Stimulated activated CD8-positive, alpha-beta memory T cell treated with anti-CD3 and anti-CD28 coated beads, Interleukin-15, amount 100 ng/mL, for 48 hours (primary cell): ENCODE measurements around the gene INHA.

Experiments used
- DNase-seq, 2 donors: peaks; one replicate each; pipeline ENCODE4 v3.0.0-alpha.2; 2020; ENCODE audit warnings: low read depth in 2 of 2

INHA gene

DNA sequence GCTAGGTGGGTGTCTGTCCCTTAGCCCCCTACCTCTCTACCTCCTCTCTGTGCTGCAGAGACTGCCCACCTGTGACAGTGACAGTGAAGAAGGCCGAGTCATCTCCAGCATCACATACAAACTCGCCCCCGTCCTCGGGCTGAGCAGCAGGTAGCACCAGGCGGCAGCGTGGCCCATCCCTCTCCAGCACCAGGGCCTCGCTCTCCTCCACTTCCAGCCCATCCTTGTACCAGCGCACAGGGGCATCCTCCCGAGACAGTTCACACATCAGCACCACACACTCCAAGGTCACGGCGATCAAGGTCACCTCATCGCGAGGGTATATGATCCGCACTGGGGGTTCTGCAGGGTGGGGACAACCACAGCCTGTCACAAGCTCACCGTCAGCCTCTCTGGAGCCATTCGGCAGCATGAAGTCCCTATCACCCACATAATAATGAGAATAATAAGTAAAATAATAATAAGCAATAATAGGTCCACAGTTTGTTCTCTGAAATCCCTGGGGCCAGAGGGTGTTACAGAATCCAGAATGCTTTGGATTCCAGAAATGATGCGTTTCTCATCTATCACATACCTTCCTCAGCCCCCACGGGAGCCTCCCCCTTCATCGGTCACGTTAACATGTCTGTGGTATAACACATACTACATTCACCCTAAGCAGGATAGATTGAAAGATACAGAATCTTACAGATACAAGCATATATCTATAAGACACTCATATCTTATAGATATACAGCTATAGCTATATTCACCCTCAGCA, 12.8 kb upstream of the INHA start:
- no peak for DNase-seq

DNA sequence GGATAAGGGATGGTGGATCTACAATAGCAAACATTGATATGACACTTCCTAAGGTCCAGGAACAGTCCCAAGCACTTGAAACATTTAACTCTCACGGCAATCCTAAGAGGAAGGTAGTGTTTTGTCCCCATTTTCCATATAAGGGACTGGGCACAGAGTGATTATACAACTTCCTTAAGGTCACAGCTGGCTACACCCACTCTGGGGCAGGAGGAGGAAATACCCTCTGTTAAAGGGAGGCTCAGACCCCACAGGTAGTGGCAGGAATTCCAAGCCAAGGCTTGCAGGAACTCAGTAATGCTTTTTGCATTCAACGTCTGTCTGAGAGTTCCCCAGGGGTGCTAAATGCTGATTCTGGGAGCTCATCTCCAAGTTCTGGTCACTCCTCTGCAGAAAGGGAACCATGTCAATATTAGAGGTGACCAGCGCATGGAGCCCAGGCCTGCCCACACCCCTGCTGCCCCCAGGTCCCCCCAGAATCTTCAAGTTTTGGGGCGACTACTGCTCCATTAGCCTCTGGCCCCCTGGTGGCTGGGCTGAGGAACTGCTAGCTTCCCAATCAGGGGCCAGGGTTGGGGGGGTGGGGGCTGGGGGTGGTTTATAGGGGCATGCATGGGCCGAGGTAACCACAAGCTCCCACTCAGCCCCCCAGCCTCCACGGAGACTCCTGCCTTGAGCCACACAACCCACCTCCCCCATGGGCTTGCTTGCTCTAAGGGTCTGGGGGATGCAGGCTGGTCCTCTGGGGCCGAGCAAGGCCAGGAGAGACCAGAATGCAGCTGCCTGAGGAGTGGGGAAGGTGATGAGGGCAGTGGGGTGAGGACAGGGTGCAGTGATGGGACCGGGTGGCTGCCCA, 11.8 kb upstream of the INHA start:
- no peak for DNase-seq

DNA sequence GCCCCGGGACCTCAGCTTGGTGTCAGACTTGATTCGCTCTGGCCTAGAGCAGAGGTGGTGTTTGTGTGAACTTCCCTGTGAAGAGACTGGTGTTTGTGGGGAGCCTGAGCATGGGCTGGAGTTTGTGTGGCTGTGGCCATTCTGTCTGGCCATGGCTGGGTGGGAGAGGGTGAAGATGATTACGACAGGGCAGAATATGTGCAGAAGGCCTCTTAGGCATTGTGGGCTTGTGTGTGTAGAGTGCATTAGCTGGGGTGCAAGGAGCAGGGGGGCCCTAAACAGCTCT, 11.3 kb upstream of the INHA start:
- DNase-seq: no peak

DNA sequence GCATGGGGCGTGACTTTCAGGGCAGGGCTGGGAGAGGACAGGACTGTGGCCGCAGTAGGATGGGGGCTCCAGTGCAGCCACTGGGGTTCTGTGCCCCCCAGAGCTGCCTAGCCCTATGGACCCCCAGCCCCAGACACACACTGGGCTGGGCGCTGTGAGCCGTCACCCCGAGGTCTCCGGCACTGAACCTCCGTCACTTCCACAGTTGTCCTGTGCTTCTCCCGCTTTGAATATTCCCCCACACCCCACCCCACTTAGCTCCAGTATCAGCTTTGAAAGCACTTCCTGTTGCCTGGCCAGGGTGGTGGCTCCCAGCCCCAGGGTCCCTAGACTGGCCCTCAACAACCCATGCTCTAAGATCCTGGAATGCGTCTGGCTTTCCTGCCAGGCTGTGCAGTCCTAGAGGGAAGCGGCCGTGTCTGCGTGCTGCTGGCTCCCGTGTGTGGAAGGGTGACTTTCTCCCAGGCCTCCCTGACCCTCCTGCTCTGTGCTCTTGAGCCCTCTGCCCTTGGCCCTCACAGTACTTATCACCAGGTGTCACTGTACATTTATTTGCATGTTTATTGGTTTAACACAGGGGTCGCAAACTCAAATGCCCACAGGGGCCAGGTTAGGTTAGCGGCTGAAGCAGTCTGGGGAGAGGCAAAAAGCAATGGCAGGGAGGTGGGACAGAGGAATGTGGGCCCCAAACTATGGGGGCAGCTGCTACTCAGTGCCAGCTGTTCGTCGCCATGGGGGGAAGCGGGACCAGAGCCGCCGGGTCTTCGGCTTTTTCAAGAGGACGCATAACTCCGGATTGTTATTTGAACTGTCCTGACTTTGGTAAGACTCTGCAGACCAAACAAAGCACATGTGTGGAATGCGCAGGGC, 10.7 kb upstream of the INHA start:
- DNase-seq: no peak

GRCh38 chr2:219562049-219563020, 9.8 kb upstream of the INHA start:
- DNase-seq: no peak

- DNase-seq: no peak
These were observed 8.7 kb upstream of the INHA start for GRCh38 chr2:219563271-219563928.

DNA sequence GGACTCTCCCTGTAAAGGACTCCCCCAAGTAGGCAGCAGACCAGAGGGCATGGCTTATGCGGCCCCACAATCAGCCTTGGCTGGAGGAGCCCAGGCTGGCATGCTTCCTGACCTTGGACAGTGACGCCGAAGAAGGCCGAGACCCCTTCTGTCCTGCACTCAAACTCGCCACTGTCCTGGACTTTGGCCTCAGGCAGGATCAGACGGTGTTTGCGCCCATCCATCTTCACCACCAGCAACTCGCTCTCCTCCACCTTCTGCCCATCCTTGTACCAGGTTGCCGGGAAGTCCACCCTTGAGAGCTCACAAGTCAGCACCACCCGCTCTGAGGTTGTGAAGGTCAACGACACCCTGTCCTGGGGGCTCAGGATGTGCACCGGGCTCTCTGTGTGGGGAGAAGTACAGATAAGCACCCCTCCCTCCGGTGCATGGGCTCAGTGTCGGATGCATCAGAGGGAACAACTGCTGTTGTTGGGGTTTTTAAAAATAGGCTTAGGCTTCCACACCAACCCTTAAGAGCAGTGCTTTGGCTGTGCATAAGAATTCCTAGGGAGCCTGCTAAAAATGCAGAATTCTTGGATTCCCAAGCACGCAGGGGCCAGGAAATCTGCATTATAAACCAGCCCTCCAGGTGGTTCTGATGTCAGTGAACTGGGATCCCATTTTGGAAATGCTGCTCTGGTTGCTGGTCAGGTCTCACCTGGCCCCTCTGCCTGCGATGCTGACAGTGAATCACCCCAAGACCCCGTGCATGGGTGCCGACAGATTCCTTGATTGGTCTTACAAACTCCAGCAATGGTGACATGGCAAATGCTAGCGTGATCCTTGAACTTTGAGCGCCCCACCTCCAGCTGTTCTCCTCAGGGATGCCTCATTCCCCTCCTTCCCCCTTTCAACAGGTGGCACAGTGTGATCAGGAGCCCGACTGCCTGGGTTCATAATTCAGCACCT, 6.7 kb upstream of the INHA start:
- DNase-seq: no peak

DNA sequence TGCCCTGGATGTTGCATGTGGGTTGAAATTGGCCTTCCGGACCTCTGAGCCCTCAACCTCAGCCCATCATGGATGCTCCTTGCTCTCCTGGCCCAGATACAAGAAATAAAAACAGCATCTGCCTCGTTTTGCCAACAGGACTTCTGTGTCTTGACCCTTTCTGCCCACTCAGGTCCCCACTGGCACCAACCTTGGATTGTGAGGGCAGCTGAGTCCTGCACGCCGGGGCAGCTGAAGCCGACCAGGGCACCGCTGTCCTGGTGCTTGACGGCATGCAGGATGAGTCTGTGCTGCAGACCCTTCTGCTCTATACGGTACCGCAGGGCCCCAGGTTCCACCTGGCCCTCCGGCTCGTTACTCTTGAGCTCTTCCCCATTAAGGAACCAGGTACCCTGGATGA, 5.5 kb upstream of the INHA start:
- no peak for DNase-seq

DNA sequence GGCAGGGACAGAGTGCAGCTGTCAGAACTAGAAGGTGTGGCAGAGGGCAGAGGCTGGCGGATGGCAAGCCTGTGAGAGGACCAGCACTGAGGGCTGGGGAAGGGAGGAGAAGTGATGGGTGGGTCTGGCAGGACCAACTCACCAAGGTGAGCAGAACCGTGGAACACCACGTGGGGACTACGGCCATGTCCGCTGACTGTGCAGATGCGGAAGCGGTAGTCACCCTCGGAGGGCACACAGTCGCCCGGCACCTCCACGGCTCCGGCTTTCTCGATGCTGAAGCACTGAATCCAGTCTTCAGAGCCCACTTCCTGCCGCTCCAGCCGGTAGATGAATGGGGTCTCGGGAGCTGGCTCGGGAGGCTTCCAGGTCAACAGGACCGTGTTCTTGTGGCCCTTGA, 5.0 kb upstream of the INHA start:
- DNase-seq: no peak

GRCh38 chr2:219567791-219568361, 4.2 kb upstream of the INHA start:
- DNase-seq: no peak

DNA sequence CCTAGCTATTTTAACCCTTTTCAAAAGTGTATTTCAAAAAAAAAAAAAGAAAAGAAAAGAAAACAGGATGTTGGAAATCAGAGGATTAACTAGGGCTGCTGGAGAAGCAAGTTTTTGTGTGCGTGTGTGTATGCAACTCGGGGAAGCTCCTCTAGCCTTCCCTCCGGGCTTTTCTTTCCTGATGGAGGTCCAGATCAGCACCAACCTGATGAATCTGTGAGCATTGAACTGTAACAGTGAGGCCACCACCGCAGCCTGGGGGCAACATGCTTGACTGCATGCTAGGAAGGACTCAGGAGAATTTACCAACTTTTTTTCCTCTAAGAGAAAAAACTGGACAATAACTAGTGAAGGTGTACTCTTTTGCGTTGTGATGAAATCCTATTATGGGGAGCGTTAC, 3.1 kb upstream of the INHA start:
- no peak for DNase-seq

DNA sequence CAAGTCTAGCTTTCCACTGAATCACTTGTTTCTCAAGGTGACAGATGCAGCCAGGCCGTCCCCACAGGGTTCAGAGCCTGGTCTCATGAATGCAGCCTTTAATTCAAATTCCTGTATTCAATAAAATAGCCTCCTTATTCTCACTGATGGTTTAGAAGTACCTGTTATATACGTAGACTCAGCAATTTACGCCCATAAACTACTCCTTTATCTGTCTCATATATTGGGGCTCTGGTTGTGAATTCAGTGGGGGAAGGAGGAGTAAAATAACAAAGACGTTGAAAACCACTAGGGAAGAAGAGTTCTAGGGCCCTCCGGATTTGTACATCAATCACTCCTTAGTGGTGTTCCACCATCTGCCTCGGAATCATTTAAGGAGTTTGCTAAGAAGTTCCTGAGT, 2.5 kb upstream of the INHA start:
- no peak for DNase-seq

GRCh38 chr2:219570194-219570923, 1.8 kb upstream of the INHA start:
- no peak for DNase-seq

- DNase-seq: no peak
These were observed 1.2 kb upstream of the INHA start for GRCh38 chr2:219570924-219571310.

- no peak for DNase-seq
These were observed 536 bp upstream of the INHA start, which contains the start of gene OBSL1 for GRCh38 chr2:219571311-219572236. TSS of gene OBSL1 (minus strand) at chr2:219571539. CDS start at chr2:219571232, 307 bp downstream.

DNA sequence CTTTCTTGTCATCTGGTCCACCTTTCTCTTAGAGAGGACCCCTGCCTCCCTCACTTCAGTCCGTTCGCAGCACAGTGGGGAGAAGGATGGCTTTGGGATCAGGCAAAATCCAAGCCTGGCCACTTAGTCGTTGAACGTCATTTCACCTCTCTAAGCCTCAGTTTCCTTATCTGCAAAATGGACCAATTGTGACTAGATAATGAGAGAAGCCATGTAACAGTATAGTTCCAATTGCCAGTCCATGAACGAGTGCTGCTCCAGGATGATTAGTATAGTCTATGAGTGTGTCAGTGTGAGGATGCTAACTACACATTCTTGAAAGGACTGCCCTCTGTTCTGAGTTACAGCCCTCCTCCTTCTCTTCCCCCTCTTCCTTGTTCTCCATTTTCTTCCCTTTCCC, 1.1 kb downstream of the INHA start:
- no peak for DNase-seq
